HG03575 (cell line): ENCODE results near the gene RPP21.
"Not testable (repeated sequence)": the region's sequence is repeated elsewhere in the genome, so short reads cannot be mapped to it uniquely, and the experiment has no call there.

Experiments
- ATAC-seq: cut with Tn5 transposase; IDR thresholded peaks from one replicate; pipeline ENCODE4 v1.9.1; 2021; ENCODE audit not compliant: unreplicated experiment, insufficient number of reproducible peaks, low FRiP score; ENCODE audit errors: extremely low read depth

The RPP21 gene

GRCh38 chr6:30361661-30362060 lies 16.7 kb downstream of the RPP21 start:
- no peak for ATAC-seq

GRCh38 chr6:30363459-30363858 lies 18.5 kb downstream of the RPP21 start:
- ATAC-seq = no peak

- ATAC-seq = no peak
These were observed 19.6 kb downstream of the RPP21 start for GRCh38 chr6:30364591-30364990.

- not testable (repeated sequence) for ATAC-seq
These were observed 24.3 kb downstream of the RPP21 start for GRCh38 chr6:30369280-30369679.

GRCh38 chr6:30378290-30378937 lies 33.5 kb downstream of the RPP21 start:
- ATAC-seq = no peak

- no peak for ATAC-seq
These were observed 35.5 kb downstream of the RPP21 start for GRCh38 chr6:30380464-30380863.

- ATAC-seq = no peak
These were observed 41.2 kb downstream of the RPP21 start for GRCh38 chr6:30386166-30386565.

- no peak for ATAC-seq
These were observed 46.3 kb downstream of the RPP21 start for GRCh38 chr6:30391240-30391639.

GRCh38 chr6:30394139-30394538 lies 49.2 kb downstream of the RPP21 start:
- no peak for ATAC-seq
